Measurements from ENCODE around the gene PLEKHG3. TPM values are rescaled to one million over a fixed set of nuclear protein-coding genes. Genes with fewer than 3 reads are reported as not detected.

The PLEKHG3 gene
- total RNA-seq, 1 experiment from 2014 or later: 20.2 TPM

DNA sequence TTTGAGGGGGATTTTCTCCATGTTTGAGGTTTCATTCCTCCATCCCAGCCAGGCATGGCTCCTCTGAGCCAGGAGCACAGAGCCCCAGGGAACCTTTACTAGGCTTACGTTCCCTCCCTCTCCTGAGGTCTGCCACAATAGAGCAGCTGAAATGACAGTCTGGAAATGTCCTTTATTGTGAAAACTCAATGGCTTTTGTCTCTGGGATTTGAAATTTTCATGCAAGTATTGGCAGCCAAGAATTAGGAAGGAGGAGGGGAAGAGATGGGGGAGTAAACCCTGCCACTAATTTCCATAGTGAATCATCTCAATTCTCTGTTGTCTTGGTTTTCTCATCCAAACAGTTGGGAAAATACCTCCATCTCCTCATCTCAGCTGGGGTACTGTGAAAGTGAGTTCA, 2.6 kb upstream of the PLEKHG3 start:
- no peaks in the 10 kb centered on the region for H3K27me3 ChIP-seq
- DNase-seq: no peak

DNA sequence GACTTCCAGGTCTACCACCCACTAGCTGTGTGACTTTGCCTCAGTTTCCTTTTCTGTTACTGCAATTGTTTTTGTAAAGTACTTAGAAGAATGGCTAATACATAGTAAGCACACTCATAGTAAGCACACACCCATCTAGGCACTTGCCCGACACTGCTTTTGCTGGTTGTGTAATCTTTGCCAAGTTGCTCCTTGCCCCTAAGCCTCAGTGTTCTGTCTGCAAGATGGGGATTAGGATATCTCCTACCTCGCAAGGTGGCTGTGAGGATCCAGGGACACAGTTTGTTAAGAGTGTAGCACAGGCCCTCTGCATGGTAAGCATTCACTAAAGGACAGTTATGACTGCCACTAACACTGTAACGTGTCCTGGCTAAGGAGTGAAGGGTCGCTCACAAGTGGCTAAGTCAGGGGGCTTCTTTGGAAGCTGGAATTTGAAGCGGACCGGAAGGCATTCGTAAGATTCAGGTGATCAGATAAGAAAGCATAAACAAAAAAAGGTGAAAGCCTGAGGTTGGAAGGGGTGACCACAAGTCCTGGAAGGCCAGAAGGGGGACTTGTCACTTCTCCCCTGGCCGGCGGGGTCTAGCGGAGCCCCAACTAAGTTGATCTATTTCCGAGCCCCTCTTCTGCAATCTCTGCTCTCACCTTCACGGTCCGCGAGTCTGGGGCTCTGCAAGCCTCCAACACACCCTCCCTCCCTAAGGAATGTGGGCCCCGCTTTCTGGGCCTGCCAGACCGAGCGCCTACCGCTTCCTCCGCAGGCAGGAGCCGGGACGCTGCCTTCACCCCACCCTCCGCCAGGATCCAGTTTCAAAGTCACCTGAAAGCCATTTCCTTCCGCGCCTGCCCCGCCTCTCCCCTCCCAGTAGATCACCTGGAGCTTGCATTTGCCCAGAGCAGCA, 1.5 kb upstream of the PLEKHG3 start:
- H3K27me3 ChIP-seq: no peaks in the 10 kb centered on the region
- no peaks in the 10 kb centered on the region for H3K9me3 ChIP-seq
- no peaks in the 10 kb centered on the region; the same call in 1 of the 2 replicates for H3K36me3 ChIP-seq
- DNase-seq: no peak
- H3K4me3 ChIP-seq: no peak overlapping the region

More for the DNA sequence above, 2.6 kb upstream of the PLEKHG3 start:
- Histone ChIP-seq H3K9me3 (no peaks in the 10 kb centered on the region), H3K36me3 (no peaks in the 10 kb centered on the region), H3K4me3 (no peak overlapping the region)

DNA sequence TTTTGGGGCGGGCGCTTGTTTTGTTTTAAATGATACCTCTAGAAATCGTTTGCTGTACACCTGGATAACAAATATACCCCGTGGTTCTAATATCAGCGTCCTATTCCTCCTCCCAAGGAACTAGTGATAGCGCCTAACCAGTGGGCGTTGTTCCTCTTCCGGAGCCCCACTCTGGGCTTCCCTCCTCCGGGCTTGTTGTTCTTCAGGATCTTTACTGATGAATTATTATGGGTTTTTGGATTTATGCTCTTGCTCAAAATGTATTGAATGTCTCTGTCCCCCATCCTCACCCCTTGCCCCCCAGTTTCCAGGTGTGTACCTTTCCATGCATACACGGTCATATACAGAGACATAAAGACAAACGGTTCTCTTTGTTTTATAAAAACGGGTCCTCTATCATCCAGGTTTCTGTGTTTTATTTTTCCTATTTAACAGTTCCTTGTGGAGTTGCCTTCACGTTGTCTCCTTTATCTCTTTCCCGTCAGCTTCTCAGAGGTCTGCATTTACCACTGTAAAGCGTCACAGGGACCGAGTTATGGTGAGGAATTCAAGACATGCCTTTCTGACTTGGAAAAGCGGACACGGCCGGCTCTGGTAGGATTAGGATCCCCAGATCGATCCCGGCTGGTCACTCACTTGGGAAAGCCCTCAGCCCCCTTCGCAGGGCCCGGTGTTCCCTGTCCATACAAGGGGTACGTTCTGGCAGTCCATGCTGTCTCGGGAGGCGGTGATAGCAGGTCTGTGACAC, 655 bp upstream of the PLEKHG3 start:
- DNase-seq: no peak
- H3K36me3 ChIP-seq: no peaks in the 10 kb centered on the region; the same call in 1 of the 2 replicates
- no peaks in the 10 kb centered on the region for H3K9me3 ChIP-seq
- peak overlapping the region; percentile 81 for H3K4me3 ChIP-seq
- H3K27me3 ChIP-seq: no peaks in the 10 kb centered on the region

DNA sequence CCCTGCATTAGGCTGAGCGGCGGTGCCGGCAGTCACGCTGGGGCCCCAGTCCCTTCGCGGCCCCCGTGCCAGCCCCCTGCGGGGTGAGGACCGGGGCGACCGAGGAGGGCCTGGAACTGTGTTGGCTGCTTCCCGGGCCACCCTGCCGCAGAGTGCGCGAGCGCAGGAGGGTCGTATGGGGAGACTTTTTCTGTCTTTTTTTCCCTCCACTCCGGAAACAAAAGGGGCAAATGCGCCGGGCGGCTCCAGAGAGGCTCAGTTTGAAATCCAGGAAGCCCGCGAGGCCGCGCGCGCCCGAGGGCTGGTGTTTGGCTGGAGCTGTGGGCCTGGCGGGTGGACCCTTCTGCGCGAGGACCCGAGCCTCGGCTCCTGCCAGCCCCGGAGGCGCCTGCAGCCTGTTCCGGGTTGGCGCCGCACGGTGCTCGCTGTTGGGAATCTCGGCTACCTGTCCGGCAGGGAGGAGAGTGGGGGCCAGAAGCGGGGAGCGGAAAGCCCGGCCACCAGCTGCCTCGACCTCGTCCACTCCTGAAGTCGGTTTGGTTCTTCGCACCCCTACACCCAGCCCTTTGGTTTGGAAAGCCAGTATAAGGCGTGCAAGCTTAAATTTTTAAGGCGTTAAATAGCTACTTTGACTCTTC, 638 bp downstream of the PLEKHG3 start:
- peak; percentile 14 for DNase-seq
- Histone ChIP-seq H3K9me3 (no peaks in the 10 kb centered on the region), H3K36me3 (peaks cover 1% of the 10 kb centered on the region), H3K4me3 (peak overlapping the region; percentile 81), H3K27me3 (no peaks in the 10 kb centered on the region)

DNA sequence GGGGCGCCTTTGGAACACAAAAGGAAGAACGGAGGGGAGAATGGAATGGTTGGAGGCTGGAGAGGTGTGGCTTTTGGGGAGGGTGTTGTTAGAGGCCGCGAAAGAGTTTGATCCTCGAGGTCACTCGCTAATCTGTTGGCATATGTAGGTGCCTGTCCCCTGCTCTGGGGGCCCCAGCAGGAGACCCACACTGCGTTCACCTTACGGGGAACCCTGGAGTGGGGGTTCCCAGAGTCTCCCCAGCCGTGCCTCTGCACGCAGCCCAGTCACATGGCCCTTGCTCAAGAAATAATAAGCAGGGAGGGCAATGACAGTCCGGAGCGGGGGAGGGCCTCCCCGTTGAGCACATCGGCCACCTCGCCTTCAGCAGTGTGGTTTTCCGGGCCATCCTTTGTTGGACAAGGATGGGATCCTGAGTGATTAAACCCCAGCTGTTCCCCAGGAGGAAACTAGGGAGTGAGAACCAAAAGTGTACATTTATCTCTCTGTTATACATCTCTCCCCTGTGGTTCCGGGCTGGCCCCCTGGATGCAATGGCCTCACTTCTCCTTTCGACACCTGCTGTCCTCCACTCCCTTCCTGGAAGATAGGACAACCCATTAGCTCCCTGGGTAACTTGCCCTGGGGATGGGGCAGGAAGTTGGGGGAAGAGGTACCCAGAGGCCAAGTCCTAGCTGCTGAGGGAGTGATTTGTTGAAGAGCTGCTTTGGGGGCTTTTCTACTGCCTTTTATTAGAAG, 1.3 kb downstream of the PLEKHG3 start:
- Histone ChIP-seq H3K4me3 (peak overlapping the region; percentile 81), H3K27me3 (no peaks in the 10 kb centered on the region), H3K36me3 (peaks cover 3% of the 10 kb centered on the region), H3K9me3 (no peaks in the 10 kb centered on the region)
- DNase-seq: no peak

DNA sequence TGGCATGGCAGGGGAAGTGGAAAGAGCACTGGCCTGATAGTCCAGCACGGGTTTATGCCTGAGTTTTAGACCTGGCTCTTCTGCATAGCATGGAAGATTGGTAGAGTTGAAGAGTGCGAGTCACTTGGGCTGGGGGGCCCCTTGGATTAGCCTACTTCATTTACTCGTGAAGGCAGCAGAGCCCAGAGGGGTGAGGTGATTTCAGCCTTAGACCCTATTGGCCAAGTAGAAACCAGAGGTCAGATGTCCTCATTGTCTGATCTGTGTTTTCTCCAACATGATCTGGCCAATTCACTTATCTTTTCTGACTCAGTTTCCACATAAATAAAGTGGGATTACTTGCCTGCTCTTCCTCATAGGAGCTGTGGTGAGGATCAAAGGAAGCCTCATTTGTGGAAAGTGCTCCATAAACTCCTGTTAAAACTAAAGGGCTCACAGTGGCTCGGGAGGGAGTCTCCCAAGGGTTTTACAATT, 1.9 kb downstream of the PLEKHG3 start:
- Histone ChIP-seq H3K27me3 (no peaks in the 10 kb centered on the region), H3K36me3 (peaks cover 3% of the 10 kb centered on the region), H3K9me3 (no peaks in the 10 kb centered on the region), H3K4me3 (peak overlapping the region; percentile 81)
- no peak for DNase-seq

DNA sequence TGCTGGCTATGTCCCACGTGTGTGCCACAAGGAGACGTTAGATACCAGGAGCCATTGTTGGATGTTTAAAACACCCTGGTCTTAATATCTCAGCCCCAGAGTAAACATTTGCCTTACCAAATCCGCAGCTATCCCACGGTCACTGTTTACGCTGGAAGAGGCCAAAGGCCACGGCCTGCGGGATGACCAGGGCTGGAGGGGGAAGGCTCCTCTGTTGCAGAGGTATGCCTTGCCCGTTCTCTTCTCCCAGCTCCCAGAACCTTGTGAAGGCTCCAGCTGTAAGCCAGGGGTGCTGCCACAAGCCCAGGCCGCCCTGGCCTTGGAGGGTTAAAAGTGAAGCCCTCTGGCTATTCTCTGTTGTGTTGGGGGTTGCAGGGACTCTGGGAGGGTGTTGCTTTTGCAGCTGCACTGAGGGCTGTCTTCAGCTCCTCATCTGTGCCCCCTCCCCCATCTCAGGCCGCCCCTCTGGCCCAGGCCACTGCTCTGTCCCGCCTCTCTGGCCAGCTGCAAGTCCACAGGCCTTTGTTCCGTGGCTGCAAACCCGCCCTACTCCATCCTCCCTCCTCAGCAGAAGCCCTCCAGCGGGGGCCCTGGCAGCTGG, 2.5 kb downstream of the PLEKHG3 start:
- Histone ChIP-seq H3K36me3 (peaks cover 3% of the 10 kb centered on the region), H3K4me3 (no peak overlapping the region; the same call in 1 of the 2 replicates), H3K27me3 (no peaks in the 10 kb centered on the region), H3K9me3 (no peaks in the 10 kb centered on the region)
- no peak for DNase-seq

DNA sequence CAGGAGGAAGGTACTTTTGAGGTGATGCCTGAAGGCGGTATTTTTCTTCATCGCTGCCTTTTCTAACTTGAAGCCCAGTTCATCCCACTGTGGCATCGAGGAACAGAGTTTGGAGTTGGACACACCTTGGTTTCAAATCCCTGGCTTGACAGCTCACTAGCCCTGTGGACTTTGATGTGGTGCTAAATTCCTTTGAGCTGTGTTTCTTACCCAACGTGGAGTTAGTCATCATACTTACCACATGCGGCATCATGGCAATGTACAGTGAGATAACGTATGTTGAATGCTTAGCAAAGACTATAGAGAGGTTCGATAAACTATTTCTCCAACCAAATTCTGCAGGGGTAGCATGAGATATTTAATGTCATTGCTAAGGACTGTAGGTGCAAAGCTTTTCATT, 3.4 kb downstream of the PLEKHG3 start:
- Histone ChIP-seq H3K9me3 (peaks cover under 1% of the 10 kb centered on the region; the same call in 1 of the 2 replicates), H3K36me3 (peaks cover 3% of the 10 kb centered on the region), H3K4me3 (no peak overlapping the region), H3K27me3 (no peaks in the 10 kb centered on the region)
- peak; percentile 43 for DNase-seq

DNA sequence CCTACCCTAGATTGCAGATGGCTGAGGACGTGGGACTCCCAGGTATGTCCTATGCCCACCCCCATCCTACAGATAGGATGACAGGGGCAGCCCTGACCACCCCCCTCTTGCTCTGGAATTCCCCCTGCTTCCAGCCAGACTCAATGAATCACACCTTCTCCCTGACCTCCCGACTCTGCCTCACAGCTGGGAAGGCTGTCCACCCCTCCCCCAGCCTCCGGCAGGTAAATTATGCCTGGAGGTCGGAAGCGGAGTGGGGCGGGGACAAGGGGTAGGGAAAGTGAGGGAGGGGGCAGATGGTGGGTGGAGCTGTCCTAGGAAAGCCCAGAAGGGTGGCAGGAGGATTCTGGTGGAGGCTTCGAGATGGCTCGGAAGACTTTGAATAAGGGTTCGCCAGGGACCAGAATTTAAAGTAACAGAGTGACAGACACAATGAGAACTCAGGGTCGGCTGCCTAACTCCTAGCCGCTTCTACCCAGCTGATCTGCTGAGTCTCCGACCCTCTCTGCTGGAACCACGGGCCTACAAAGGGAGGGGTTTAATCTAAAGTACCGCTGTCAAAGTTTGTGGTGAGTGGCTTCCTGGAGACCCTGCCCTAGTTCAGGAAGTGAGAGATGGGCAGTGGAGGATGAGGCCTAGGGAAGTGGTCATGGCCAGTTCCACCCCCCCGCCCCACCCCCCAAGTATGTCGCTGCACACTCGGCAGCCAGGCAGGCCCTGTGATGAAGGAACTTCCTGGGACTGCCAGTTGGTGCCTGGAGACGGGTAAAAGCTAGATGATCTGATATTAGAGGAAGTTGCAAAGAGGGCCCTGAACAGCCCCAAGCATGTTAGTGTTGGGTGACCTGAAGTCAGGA, 4.2 kb downstream of the PLEKHG3 start:
- Histone ChIP-seq H3K4me3 (no peak overlapping the region), H3K27me3 (no peaks in the 10 kb centered on the region), H3K9me3 (peaks cover 8% of the 10 kb centered on the region; the same call in 1 of the 2 replicates), H3K36me3 (peaks cover 3% of the 10 kb centered on the region)
- no peak for DNase-seq

DNA sequence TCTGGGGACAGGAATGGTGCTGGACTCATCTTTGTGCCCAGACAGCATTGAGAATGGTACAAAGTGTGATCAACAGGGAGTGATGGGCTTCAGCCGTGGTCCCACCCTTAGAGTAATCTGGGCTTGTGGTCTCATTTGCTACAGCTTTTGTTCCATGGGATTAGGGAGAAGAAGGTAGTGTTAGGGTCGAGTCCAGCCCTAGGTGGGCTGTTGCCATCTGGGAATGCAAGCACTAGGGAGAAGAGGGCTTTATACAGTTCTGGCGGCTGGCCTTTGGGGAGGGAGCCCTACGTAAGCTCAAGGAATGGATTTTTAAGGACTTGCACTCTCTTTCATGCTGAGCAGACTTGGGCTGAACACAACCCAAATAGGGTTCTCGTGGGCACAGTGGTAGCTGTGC, 4.9 kb downstream of the PLEKHG3 start:
- no peak for DNase-seq

DNA sequence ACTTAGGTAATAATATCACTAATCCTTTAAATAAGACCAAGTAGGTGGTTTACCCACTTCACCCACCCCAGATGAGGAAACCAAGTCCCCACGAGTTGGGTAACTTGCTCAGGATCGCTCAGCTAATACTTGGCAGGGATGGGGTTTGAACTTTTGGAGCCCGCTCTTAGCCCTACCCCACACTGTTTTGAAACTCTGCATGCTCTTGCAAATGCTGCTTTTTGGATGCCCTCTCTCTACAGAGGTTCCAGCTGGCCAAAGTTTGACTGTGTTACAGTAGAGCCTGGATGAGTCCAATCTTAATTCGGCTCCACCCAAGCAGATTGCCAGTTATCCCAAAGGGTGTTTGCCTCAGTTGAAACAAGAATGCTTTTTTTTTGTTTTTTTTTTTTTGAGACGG, 6.8 kb downstream of the PLEKHG3 start:
- peaks cover 16% of the 10 kb centered on the region for H3K9me3 ChIP-seq

More for the DNA sequence above, 4.9 kb downstream of the PLEKHG3 start:
- H3K4me3 ChIP-seq: no peak overlapping the region
- H3K36me3 ChIP-seq: peaks cover 3% of the 10 kb centered on the region
- no peaks in the 10 kb centered on the region for H3K27me3 ChIP-seq
- peaks cover 15% of the 10 kb centered on the region for H3K9me3 ChIP-seq

DNA sequence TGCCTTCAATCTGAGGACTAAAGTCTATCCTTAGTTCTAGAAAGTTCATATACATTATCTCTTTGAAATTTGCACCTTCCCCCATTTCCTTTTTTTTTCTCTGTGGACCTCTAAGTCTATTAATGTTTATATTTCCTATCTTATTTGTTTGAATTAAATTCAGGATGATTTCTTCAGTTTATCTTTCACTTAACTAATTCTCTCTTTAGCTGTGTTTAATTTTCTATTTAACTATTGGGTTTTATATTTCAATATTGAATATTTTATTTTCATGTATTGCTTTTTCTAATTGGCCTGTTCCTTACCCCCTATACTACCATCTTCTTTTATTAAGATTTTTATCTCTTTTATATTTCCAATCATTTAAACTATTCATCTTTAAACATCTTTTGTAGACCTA, 9.5 kb downstream of the PLEKHG3 start:
- Histone ChIP-seq H3K4me3 (no peak overlapping the region), H3K27me3 (no peaks in the 10 kb centered on the region), H3K9me3 (peaks cover 16% of the 10 kb centered on the region), H3K36me3 (peaks cover 8% of the 10 kb centered on the region; the same call in 1 of the 2 replicates)
- no peak for DNase-seq

More for the DNA sequence above, 6.8 kb downstream of the PLEKHG3 start:
- Histone ChIP-seq H3K27me3 (no peaks in the 10 kb centered on the region), H3K4me3 (no peak overlapping the region), H3K36me3 (peaks cover 8% of the 10 kb centered on the region)
- DNase-seq: no peak

DNA sequence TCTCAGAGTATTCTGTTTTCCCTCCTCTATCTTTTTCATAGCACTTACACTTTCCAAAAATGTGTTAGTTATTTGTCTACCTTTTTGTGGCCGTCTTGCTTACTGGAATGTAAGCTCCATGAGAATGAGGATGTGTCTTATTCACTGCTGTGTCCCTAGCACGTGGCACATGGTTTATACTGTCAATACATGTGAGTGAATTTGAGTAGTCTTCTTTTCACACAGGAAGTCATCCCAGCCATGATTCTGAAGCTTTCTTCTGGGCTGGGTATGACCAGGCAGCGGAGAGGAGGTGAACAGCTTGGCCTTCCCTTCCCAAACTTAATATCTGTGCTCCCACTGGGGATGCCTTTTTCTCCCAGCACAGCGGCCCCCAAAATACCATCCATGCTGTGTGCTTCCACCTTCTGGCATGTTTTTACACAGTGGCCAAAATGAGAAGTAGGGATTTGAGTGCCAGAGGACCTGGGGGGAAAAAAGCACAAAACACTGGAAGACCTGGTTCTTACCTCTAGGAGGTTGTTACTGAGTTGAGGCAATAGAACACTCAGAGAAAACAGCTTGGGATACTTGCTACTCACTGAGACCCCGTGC, 10.3 kb downstream of the PLEKHG3 start:
- no peak for DNase-seq
- no peak overlapping the region for H3K4me3 ChIP-seq
- H3K27me3 ChIP-seq: no peaks in the 10 kb centered on the region
- H3K36me3 ChIP-seq: peaks cover 8% of the 10 kb centered on the region; the same call in 1 of the 2 replicates
- H3K9me3 ChIP-seq: peaks cover 16% of the 10 kb centered on the region

DNA sequence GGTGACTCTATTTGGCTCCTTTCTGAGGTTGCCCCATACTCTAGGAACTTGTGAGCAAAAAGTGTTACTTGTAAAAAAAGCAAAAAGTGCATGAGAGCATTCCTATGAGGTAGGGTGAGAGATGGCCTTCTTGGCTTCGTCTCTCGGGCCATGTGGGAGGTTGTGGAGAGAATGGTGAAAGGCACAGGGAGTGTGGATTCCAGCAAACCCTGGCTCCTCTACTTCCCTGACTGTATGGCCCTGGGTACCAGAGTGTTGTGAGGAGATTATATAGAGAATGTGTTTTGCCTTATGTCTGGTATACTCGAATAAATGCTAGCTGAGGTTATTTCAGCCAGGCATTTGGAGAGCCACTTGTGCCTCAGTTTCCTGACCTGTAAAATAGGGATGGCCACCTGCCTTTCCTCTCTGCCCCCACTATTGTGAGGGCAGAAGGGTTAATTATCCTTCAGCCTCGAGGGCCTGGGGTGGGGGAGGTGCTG, 11.0 kb downstream of the PLEKHG3 start:
- Histone ChIP-seq H3K27me3 (no peaks in the 10 kb centered on the region), H3K4me3 (no peak overlapping the region), H3K9me3 (peaks cover 16% of the 10 kb centered on the region), H3K36me3 (peaks cover 5% of the 10 kb centered on the region; the same call in 1 of the 2 replicates)
- DNase-seq: no peak

Data from MG63 (cell line).